GM12874 (cell line): ENCODE data around the gene PCDHB7.

Source experiments
- TF ChIP-seq, protein P1 (sequence below): IDR thresholded peaks from 2 replicates; pipeline ENCODE4 v1.5.1; 2011; ENCODE audit warnings: low read depth, mild to moderate bottlenecking, control low read depth, low read length, moderate library complexity; ENCODE audit not compliant: insufficient read depth

PCDHB7 gene

GRCh38 chr5:141172381-141173204, at the start of gene PCDHB7:
PCDHB7 (plus strand) TSS chr5:141172644; CDS start chr5:141172836, 192 bp downstream.
- TF ChIP-seq, protein P1, sequence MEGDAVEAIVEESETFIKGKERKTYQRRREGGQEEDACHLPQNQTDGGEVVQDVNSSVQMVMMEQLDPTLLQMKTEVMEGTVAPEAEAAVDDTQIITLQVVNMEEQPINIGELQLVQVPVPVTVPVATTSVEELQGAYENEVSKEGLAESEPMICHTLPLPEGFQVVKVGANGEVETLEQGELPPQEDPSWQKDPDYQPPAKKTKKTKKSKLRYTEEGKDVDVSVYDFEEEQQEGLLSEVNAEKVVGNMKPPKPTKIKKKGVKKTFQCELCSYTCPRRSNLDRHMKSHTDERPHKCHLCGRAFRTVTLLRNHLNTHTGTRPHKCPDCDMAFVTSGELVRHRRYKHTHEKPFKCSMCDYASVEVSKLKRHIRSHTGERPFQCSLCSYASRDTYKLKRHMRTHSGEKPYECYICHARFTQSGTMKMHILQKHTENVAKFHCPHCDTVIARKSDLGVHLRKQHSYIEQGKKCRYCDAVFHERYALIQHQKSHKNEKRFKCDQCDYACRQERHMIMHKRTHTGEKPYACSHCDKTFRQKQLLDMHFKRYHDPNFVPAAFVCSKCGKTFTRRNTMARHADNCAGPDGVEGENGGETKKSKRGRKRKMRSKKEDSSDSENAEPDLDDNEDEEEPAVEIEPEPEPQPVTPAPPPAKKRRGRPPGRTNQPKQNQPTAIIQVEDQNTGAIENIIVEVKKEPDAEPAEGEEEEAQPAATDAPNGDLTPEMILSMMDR, result no peak

- TF ChIP-seq, protein P1, result no peak
These were observed 45.1 kb upstream of the PCDHB7 start for GRCh38 chr5:141127305-141127704.

DNA sequence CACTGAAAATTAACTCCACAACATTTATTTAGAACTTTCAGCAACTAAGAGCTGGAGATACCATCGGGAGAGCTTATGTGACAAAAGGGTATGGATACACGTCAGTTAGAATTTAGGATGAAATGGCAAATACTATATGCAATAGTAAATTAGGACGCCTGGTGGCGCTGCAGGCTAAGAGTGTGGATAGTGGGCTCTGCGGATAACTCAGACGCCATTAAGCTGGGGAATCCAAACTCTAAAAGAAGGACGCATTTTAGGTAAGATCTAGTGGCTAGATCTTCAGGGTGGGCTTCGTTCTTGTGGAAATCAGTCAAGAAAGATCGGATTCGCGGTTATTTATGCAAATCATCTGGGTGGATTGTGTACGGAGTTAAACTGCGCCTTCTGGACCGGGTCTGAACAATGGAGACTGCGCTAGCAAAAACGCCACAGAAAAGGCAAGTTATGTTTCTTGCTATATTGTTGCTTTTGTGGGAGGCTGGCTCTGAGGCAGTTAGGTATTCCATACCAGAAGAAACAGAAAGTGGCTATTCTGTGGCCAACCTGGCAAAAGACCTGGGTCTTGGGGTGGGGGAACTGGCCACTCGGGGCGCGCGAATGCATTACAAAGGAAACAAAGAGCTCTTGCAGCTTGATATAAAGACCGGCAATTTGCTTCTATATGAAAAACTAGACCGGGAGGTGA, 37.3 kb upstream of the PCDHB7 start, which contains the start of gene PCDHB5:
PCDHB5 (plus strand) TSS at position 177 of the 688 bp plus-strand sequence; CDS start at position 406, 229 bp downstream.
- TF ChIP-seq, protein P1, result peak; percentile 9; the same call in 1 of the 2 replicates

GRCh38 chr5:141135718-141136266, 36.7 kb upstream of the PCDHB7 start:
- TF ChIP-seq, protein P1, result no peak

- TF ChIP-seq, protein P1, result no peak
These were observed 22.6 kb upstream of the PCDHB7 start, which contains the start of gene PCDHB6 for GRCh38 chr5:141149812-141150211. PCDHB6 (plus strand) TSS chr5:141150057; CDS start chr5:141150258, 201 bp downstream.

DNA sequence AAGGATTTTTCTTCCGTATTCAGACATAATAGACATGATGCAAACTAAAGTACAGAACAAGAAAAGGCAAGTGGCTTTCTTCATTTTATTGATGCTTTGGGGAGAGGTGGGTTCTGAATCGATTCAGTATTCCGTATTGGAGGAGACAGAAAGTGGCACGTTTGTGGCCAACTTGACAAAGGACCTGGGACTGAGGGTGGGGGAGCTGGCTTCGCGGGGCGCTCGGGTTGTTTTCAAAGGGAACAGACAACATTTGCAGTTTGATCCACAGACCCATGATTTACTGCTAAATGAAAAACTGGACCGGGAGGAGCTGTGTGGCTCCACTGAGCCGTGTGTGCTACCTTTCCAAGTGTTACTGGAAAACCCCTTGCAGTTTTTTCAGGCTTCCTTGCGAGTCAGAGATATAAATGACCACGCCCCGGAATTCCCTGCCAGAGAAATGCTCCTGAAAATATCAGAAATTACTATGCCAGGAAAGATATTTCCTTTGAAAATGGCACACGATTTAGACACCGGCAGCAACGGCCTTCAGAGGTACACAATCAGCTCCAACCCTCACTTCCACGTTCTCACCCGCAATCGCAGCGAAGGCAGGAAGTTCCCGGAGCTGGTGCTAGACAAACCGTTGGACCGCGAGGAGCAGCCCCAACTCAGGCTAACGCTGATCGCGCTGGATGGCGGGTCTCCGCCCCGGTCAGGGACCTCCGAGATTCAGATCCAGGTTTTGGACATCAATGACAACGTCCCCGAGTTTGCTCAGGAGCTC, 22.0 kb upstream of the PCDHB7 start:
- TF ChIP-seq, protein P1, result no peak
